ENCODE results near the gene POFUT2. TPM values are rescaled to one million over a fixed set of nuclear protein-coding genes. Genes with fewer than 3 reads are reported as not detected.

Gene POFUT2
- total RNA-seq, 1 donor from 2014 or later, result 42.7 TPM

- no peak for DNase-seq (ENCODE audit: low spot score)
Measured at GRCh38 chr21:45225041-45225740, 62.5 kb downstream of the POFUT2 start.

DNA sequence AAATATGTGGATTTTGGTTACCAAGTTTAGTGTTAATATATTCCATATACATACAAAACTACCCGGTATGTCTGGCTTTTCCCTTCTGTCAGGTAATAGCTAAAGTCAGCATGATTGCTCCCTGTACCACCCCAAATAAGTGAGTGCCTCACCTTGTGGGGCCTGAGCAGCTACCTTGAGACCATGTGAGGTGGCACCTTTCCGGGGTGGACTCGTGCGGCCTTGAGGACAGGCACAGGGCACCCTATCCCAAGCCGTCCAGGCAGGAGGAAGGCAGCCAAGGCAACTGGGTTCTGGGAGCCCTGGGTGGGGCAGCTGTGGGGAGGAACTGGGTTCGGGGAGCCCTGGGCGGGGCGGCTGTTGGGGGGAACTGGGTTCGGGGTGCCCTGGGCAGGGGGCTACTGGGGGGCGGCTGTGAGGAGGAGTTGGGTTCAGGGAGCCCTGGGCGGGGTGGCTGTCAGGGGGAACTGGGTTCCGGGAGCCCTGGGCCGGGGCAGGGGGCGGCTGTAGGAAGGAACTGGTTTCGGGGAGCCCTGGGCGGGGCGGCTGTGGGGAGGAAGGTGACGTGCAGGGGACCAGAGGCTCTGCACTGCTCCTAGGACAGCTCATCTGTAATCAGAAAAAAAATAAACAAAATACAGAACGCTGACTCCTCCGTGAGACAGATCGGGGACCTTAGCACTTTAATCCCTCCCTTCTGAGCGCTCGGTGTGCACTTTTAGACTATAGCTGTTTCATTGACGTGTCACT, 63.3 kb downstream of the POFUT2 start:
- DNase-seq (ENCODE audit: low spot score), result no peak

- DNase-seq (ENCODE audit: low spot score), result no peak
Measured at GRCh38 chr21:45223236-45224185, 64.2 kb downstream of the POFUT2 start.

GRCh38 chr21:45222001-45222400, 65.7 kb downstream of the POFUT2 start:
- DNase-seq (ENCODE audit: low spot score), result no peak

DNA sequence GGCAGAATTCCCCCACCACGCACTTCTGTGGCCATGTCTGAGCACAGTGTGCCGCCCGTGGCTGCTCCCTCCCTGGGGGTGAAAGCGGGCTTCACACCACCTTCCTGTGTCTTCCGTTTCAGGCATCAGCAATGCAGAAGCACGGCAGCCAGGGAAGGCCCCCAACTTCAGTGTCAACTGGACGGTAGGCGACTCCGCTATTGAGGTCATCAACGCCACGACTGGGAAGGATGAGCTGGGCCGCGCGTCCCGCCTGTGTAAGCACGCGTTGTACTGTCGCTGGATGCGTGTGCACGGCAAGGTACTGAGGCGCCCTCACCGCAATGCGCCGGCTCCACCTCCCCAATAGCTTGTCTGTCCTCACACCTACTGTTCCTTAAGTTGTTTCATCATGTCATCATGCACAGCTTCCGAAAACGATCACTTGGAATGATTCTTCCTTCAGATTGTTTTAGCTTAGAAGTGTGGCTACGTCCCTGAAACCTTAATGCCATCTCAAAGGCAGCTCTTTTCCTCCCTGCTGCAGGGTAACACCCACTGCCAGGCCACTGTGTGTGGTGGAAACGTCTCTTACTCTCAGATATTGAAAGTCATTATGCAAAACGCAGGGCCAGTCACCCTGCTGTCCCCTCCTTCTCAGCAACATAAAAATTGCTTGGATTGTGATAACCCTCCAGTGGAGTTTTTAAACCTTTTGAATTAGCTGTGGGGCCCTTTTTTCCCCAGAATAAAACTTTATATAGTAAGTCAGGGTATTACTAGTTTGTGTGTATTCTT, 66.8 kb downstream of the POFUT2 start:
- no peak for DNase-seq (ENCODE audit: low spot score)

- no peak for DNase-seq (ENCODE audit: low spot score)
Measured at GRCh38 chr21:45220071-45220481, 67.6 kb downstream of the POFUT2 start.

DNA sequence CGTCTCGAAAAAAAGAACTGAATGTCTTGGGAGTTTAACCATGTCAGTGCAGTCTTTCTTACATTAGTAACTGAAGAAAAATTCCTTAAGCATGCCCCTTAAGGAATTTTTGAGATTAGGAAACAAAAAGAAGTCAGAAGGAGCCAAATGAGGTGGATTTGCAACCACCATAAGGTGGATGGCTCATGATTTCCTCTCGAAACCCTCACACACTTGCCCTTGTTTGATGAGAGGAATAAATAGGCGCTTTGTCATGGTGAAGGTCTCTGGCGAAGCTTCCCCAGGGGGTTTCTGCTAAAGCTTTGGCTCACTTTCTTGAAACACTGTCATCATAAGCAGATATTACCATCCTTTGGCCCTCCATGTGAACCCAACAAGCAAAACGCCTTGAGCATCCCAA, 68.2 kb downstream of the POFUT2 start:
- no peak for DNase-seq (ENCODE audit: low spot score)

DNA sequence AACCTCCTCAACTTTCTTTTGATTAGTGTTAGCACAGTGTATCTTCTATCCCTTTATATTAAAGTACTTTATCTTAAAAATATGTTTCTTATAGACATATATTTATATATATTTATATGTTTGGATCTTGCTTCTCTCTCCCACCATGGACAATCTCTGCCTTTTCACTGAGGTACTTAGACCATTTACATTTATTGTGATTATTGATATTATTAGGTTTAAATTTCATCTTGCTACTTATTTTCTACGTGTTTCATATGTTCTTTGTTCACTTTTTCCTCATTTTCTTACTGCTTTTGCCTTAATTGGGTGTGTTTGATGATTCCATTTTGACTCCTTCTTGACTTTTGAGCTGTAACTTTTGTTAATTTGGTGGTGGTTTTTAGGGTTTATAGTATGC, 70.7 kb downstream of the POFUT2 start:
- no peak for DNase-seq (ENCODE audit: low spot score)

GRCh38 chr21:45215213-45215612, 72.5 kb downstream of the POFUT2 start:
- no peak for DNase-seq (ENCODE audit: low spot score)

Other genes with a start within 250 kb of the POFUT2 start
- gene ADARB1, start 213.3 kb downstream of the POFUT2 start, total RNA-seq, result 32.5 TPM
- gene COL18A1, start 117.3 kb upstream of the POFUT2 start, total RNA-seq, result 172 TPM

Data from mucosa of gallbladder (tissue), 1 donor.